ENCODE data around the gene CLCF1. TPM values are rescaled to one million over a fixed set of nuclear protein-coding genes. Genes with fewer than 3 reads are reported as not detected.

Gene CLCF1
- polyA plus RNA-seq, 1 of the 3 experiments (the other 2 are of a cell fraction): 27.0 TPM

- Histone ChIP-seq H3K27ac (ENCODE audit: low read depth in 2 of 2, low read length in 1 of 2) (no peak overlapping the region), H3K4me1 (ENCODE audit: control insufficient read depth in 1 of 2, insufficient read depth in 2 of 2, low read depth in 1 of 2, low read length in 1 of 2) (peaks cover 4 to 8% of the 10 kb centered on the region in 2 experiments; a peak in 1 of 4 replicates), H3F3A (replicated peaks; ENCODE audit: insufficient read depth) (peaks cover 22% of the 10 kb centered on the region), H3K27me3 (ENCODE audit: insufficient read depth) (no peaks in the 10 kb centered on the region), H4K20me1 (ENCODE audit: insufficient read depth) (no peaks in the 10 kb centered on the region), H3K79me2 (ENCODE audit: insufficient read depth) (0 out of 2 replicates have a peak, but pooled peaks cover 4% of the 10 kb centered on the region), H2AFZ (ENCODE audit: low read depth) (no peak overlapping the region), H3K9ac (no peak overlapping the region), H3K9me3 (no peaks in the 10 kb centered on the region), H3K9me2 (no peaks in the 10 kb centered on the region), H3K36me3 (replicated peaks in 1 of 2; ENCODE audit: control insufficient read depth in 1 of 2, insufficient read depth in 2 of 2, low read length in 1 of 2) (no peaks in the 10 kb centered on the region), H3K4me3 (ENCODE audit: low read depth in 2 of 2, low read length in 1 of 2) (no peak overlapping the region), H3K4me2 (no peak overlapping the region)
- ChIA-PET POLR2A (no interaction called here), CTCF (interaction anchor here (1.0 to 12.0 kb wide), 8 partner anchors 24 to 241 kb away, joined by 3 to 274 read pairs (median 8); partner anchors contain the start of gene GRK2)
- WGBS (ENCODE audit: low lambda C conversion rate): 93% methylated on average over 6 of the region's 6 CpGs
- TF ChIP-seq FOSL2 (IDR thresholded peaks at IDR 0.05; ENCODE audit: borderline replicate concordance, low read depth) (no peak), GABPA (IDR thresholded peaks at IDR 0.05; ENCODE audit: low read depth) (no peak), POLR2AphosphoS5 (IDR thresholded peaks at IDR 0.05; ENCODE audit: low read depth, low read length) (no peak), RAD21 (IDR thresholded peaks at IDR 0.05; ENCODE audit: low read length) (no peak), NFIC (IDR thresholded peaks at IDR 0.05; ENCODE audit: borderline replicate concordance) (no peak), MEF2A (IDR thresholded peaks at IDR 0.05; ENCODE audit: borderline replicate concordance, low read depth) (no peak), EP300 (IDR thresholded peaks at IDR 0.05; ENCODE audit: borderline replicate concordance in 1 of 2, low read depth in 1 of 2, low read length in 1 of 2) (no peak), FOXM1 (IDR thresholded peaks at IDR 0.05; ENCODE audit: low read depth) (no peak), NRF1 (IDR thresholded peaks at IDR 0.05; ENCODE audit: low read depth, low read length) (no peak)
- no peak for DNase-seq
Measured at GRCh38 chr11:67321313-67321871, 52.0 kb downstream of the CLCF1 start.

GRCh38 chr11:67320691-67321090 lies 52.7 kb downstream of the CLCF1 start:
- H3K4me2 ChIP-seq: no peak overlapping the region
- no peak overlapping the region for H3K27ac ChIP-seq (ENCODE audit: low read depth in 2 of 2, low read length in 1 of 2)
- no peaks in the 10 kb centered on the region for H4K20me1 ChIP-seq (ENCODE audit: insufficient read depth)
- H3K27me3 ChIP-seq (ENCODE audit: insufficient read depth): no peaks in the 10 kb centered on the region
- H3F3A ChIP-seq (replicated peaks; ENCODE audit: insufficient read depth): peaks cover 15% of the 10 kb centered on the region
- 0 out of 2 replicates have a peak, but pooled peaks cover 4% of the 10 kb centered on the region for H3K79me2 ChIP-seq (ENCODE audit: insufficient read depth)
- WGBS (ENCODE audit: low lambda C conversion rate): 92% methylated on average over 1 of the region's 2 CpGs
- H3K4me1 ChIP-seq (ENCODE audit: control insufficient read depth in 1 of 2, insufficient read depth in 2 of 2, low read depth in 1 of 2, low read length in 1 of 2): peaks cover 4 to 8% of the 10 kb centered on the region in 2 experiments; a peak in 1 of 4 replicates
- no peaks in the 10 kb centered on the region for H3K36me3 ChIP-seq (replicated peaks in 1 of 2; ENCODE audit: control insufficient read depth in 1 of 2, insufficient read depth in 2 of 2, low read length in 1 of 2)
- H3K9me3 ChIP-seq: no peaks in the 10 kb centered on the region
- no peak for DNase-seq
- H3K4me3 ChIP-seq (ENCODE audit: low read depth in 2 of 2, low read length in 1 of 2): no peak overlapping the region
- TF ChIP-seq POLR2AphosphoS5 (IDR thresholded peaks at IDR 0.05; ENCODE audit: low read depth, low read length): no peak
- no peak for TF ChIP-seq FOXJ3 (CRISPR knock-in tag; IDR thresholded peaks at IDR 0.05)
- TF ChIP-seq JUND (IDR thresholded peaks at IDR 0.05): no peak
- TF ChIP-seq SIN3A (IDR thresholded peaks at IDR 0.05; ENCODE audit: borderline replicate concordance, low read depth, low read length): no peak
- TF ChIP-seq REST (IDR thresholded peaks at IDR 0.05; ENCODE audit: low read depth, low read length): no peak
- no peak for TF ChIP-seq FOSL2 (IDR thresholded peaks at IDR 0.05; ENCODE audit: borderline replicate concordance, low read depth)
- H2AFZ ChIP-seq (ENCODE audit: low read depth): no peak overlapping the region
- POLR2A ChIA-PET: interaction anchor here (4.3 kb wide), 1 partner anchor 58 kb away, joined by 19 read pairs; no protein-coding TSS in a partner anchor
- no peaks in the 10 kb centered on the region for H3K9me2 ChIP-seq
- CTCF ChIA-PET: interaction anchor here (1.0 to 12.0 kb wide), 9 partner anchors 25 to 240 kb away, joined by 4 to 274 read pairs (median 8); partner anchors contain the start of genes ANKRD13D and GRK2
- H3K9ac ChIP-seq: no peak overlapping the region
